GM23338 (cell line): ENCODE measurements around the gene ASPG.

Experiments
- CREB1 ChIP-seq: fragments of 250-450 bp; sonication (Bioruptor Pico); IDR thresholded peaks from 2 replicates; pipeline ENCODE4 v1.5.0; 2020; ENCODE audit warnings: low read depth, mild to moderate bottlenecking, moderate library complexity
- EZH2 ChIP-seq: fragments of 200-600 bp; sonication (generic); IDR thresholded peaks from one replicate; pipeline ENCODE4 v1.8.0; 2017; ENCODE audit warnings: antibody characterized with exemption, mild to moderate bottlenecking, low read depth; ENCODE audit not compliant: unreplicated experiment
- EZH2phosphoT487 ChIP-seq: fragments of 200-600 bp; sonication (generic); IDR thresholded peaks from one replicate; pipeline ENCODE4 v1.8.1; 2018; ENCODE audit warnings: antibody characterized with exemption; ENCODE audit not compliant: unreplicated experiment
- JUNB ChIP-seq: IDR thresholded peaks from one replicate; pipeline ENCODE4 v1.6.1; 2016; ENCODE audit warnings: antibody characterized with exemption; ENCODE audit not compliant: unreplicated experiment
- POLR2AphosphoS5 ChIP-seq: IDR thresholded peaks from 2 replicates; pipeline ENCODE4 v1.6.1; 2016; ENCODE audit warnings: antibody characterized with exemption, low read depth
- STAT1 ChIP-seq: IDR thresholded peaks from one replicate; pipeline ENCODE4 v1.6.1; 2016; ENCODE audit warnings: antibody characterized with exemption; ENCODE audit not compliant: unreplicated experiment
- TF ChIP-seq, protein P1 (sequence below), 2 experiments: fragments of 200-600 bp in 1 of 2; sonication (generic) in 1 of 2; conservative IDR thresholded peaks; 2 replicates each; pipeline versions ENCODE4 v1.5.1 to v1.6.1; 2016 to 2017; ENCODE audit warnings: antibody characterized with exemption in 2 of 2, low read depth in 2 of 2, mild to moderate bottlenecking in 2 of 2, moderate library complexity in 1 of 2
- TF ChIP-seq, protein P2 (sequence below): IDR thresholded peaks from one replicate; pipeline ENCODE4 v1.6.1; 2018; ENCODE audit warnings: antibody characterized with exemption; ENCODE audit not compliant: unreplicated experiment

- TF ChIP-seq, protein P1, sequence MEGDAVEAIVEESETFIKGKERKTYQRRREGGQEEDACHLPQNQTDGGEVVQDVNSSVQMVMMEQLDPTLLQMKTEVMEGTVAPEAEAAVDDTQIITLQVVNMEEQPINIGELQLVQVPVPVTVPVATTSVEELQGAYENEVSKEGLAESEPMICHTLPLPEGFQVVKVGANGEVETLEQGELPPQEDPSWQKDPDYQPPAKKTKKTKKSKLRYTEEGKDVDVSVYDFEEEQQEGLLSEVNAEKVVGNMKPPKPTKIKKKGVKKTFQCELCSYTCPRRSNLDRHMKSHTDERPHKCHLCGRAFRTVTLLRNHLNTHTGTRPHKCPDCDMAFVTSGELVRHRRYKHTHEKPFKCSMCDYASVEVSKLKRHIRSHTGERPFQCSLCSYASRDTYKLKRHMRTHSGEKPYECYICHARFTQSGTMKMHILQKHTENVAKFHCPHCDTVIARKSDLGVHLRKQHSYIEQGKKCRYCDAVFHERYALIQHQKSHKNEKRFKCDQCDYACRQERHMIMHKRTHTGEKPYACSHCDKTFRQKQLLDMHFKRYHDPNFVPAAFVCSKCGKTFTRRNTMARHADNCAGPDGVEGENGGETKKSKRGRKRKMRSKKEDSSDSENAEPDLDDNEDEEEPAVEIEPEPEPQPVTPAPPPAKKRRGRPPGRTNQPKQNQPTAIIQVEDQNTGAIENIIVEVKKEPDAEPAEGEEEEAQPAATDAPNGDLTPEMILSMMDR (conservative IDR thresholded peaks at IDR 0.05; ENCODE audit: low read depth in 2 of 2), result no peak
- TF ChIP-seq EZH2 (no peak), EZH2phosphoT487 (no peak), JUNB (no peak), POLR2AphosphoS5 (no peak), CREB1 (CRISPR knock-in tag) (no peak), STAT1 (no peak)
- TF ChIP-seq, protein P2, sequence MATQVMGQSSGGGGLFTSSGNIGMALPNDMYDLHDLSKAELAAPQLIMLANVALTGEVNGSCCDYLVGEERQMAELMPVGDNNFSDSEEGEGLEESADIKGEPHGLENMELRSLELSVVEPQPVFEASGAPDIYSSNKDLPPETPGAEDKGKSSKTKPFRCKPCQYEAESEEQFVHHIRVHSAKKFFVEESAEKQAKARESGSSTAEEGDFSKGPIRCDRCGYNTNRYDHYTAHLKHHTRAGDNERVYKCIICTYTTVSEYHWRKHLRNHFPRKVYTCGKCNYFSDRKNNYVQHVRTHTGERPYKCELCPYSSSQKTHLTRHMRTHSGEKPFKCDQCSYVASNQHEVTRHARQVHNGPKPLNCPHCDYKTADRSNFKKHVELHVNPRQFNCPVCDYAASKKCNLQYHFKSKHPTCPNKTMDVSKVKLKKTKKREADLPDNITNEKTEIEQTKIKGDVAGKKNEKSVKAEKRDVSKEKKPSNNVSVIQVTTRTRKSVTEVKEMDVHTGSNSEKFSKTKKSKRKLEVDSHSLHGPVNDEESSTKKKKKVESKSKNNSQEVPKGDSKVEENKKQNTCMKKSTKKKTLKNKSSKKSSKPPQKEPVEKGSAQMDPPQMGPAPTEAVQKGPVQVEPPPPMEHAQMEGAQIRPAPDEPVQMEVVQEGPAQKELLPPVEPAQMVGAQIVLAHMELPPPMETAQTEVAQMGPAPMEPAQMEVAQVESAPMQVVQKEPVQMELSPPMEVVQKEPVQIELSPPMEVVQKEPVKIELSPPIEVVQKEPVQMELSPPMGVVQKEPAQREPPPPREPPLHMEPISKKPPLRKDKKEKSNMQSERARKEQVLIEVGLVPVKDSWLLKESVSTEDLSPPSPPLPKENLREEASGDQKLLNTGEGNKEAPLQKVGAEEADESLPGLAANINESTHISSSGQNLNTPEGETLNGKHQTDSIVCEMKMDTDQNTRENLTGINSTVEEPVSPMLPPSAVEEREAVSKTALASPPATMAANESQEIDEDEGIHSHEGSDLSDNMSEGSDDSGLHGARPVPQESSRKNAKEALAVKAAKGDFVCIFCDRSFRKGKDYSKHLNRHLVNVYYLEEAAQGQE, result no peak
Measured at GRCh38 chr14:104107101-104107581, 21.6 kb downstream of the ASPG start.
